Vagina (tissue), 2 donors: ENCODE results near the gene CACNA1I. TPM values are rescaled to one million over a fixed set of nuclear protein-coding genes. Genes with fewer than 3 reads are reported as not detected.
A peak's percentile ranks its signal among the peaks of the same experiment; 100 is the strongest.
"Not testable (repeated sequence)": the region's sequence is repeated elsewhere in the genome, so short reads cannot be mapped to it uniquely, and the experiment has no call there.

Source experiments
- DNase-seq, 2 donors: peaks; one replicate each; pipeline ENCODE4 v3.0.0-alpha.2; 2017; ENCODE audit errors: extremely low spot score in 2 of 2
- H3K27ac ChIP-seq: fragments of 200-600 bp; sonication (generic); one replicate; pipeline ENCODE4 v1.5.1; 2019
- H3K27me3 ChIP-seq: fragments of 200-600 bp; sonication (generic); one replicate; pipeline ENCODE4 v1.5.1; 2019
- H3K36me3 ChIP-seq, 2 donors: fragments of 200-600 bp; sonication (generic); one replicate each; pipeline ENCODE4 v1.5.1; 2017 to 2019
- H3K4me1 ChIP-seq: fragments of 200-600 bp; sonication (generic); one replicate; pipeline ENCODE4 v1.5.1; 2019
- H3K4me3 ChIP-seq, 2 donors: fragments of 200-600 bp; sonication (generic); 1 replicate in 1 of 2; 2 replicates in 1 of 2; pipeline ENCODE4 v1.5.1; 2016 to 2019
- H3K9me3 ChIP-seq: fragments of 200-600 bp; sonication (generic); one replicate; pipeline ENCODE4 v1.5.1; 2019
- CTCF ChIP-seq, 3 experiments: fragments of 450-650 bp in 2 of 3; fragments of 200-600 bp in 1 of 3; sonication (generic) in 1 of 3; IDR thresholded peaks; one replicate each; pipeline ENCODE4 v1.5.1; 2017 to 2019; ENCODE audit warnings: antibody characterized with exemption in 3 of 3, mild to moderate bottlenecking in 2 of 3, moderate library complexity in 2 of 3
- POLR2A ChIP-seq, 2 donors: fragments of 450-650 bp; IDR thresholded peaks; one replicate each; pipeline ENCODE4 v1.6.1; 2017; ENCODE audit warnings: antibody characterized with exemption in 2 of 2, mild to moderate bottlenecking in 2 of 2, moderate library complexity in 2 of 2
- POLR2AphosphoS5 ChIP-seq, 2 donors: sonication (generic); formaldehyde crosslinking; IDR thresholded peaks; one replicate each; pipeline ENCODE4 v1.9.0; 2017; ENCODE audit warnings: antibody characterized with exemption in 2 of 2, mild to moderate bottlenecking in 2 of 2, low read depth in 1 of 2; ENCODE audit not compliant: insufficient read depth in 1 of 2
- intact Hi-C: fragments of 100-400 bp; cut with DNase I; formaldehyde crosslinking; loops from one replicate; pipeline ENCODE4 v1.15.1; 2023
- total RNA-seq: library from RNA; depleted of rRNA; stranded (reverse); fragments of >200 nt; gene quantifications from one replicate; pipeline ENCODE4 v1.2.3, GENCODE V29; 2016

The CACNA1I gene
- 1.2 TPM for total RNA-seq

DNA sequence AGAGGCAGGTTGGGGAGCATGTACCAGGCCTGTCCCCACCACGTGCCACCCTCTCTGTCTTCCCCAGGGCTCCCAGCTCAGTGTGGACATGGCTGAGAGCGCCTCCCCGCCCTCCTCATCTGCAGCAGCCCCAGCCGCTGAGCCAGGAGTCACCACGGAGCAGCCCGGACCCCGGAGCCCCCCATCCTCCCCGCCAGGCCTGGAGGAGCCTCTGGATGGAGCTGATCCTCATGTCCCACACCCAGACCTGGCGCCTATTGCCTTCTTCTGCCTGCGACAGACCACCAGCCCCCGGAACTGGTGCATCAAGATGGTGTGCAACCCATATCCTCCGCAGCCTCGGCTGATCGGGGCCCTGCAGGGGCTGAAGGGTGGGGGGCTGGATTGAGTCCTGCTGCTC is at the start of gene CACNA1I:
CACNA1I (plus strand) TSS at position 89 of the 400 bp plus-strand sequence; CDS start at position 89, 0 bp downstream.
- Histone ChIP-seq H3K4me3 (no peak within 1 kb of the TSS), H3K36me3 (no peaks in the 10 kb centered on the region), H3K4me1 (no peaks in the 10 kb centered on the region), H3K27me3 (no peaks in the 10 kb centered on the region), H3K27ac (no peak within 1 kb of the TSS), H3K9me3 (no peaks in the 10 kb centered on the region)
- no peak for TF ChIP-seq POLR2AphosphoS5 (IDR thresholded peaks at IDR 0.05; ENCODE audit: insufficient read depth in 1 of 2, low read depth in 1 of 2)
- TF ChIP-seq POLR2A (IDR thresholded peaks at IDR 0.05), result no peak
- TF ChIP-seq CTCF (IDR thresholded peaks at IDR 0.05), result no peak
- DNase-seq, result no peak
- intact Hi-C loops, result no loop called here

DNA sequence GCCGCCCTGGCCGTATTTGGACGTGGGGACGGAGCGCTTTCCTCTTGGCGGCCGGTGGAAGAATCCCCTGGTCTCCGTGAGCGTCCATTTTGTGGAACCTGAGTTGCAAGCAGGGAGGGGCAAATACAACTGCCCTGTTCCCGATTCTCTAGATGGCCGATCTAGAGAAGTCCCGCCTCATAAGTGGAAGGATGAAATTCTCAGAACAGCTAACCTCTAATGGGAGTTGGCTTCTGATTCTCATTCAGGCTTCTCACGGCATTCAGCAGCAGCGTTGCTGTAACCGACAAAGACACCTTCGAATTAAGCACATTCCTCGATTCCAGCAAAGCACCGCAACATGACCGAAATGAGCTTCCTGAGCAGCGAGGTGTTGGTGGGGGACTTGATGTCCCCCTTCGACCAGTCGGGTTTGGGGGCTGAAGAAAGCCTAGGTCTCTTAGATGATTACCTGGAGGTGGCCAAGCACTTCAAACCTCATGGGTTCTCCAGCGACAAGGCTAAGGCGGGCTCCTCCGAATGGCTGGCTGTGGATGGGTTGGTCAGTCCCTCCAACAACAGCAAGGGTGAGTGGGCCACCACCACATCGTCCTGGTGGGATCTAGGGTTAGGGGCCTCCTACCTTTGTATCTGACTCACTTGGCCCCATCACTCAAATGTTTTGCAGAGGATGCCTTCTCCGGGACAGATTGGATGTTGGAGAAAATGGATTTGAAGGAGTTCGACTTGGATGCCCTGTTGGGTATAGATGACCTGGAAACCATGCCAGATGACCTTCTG is 49.3 kb upstream of the CACNA1I start:
- not testable (repeated sequence) for H3K9me3 ChIP-seq, DNase-seq, H3K27me3 ChIP-seq
- Histone ChIP-seq H3K4me1 (peaks cover 58% of the 10 kb centered on the region), H3K27ac (peak overlapping the region; percentile 99), H3K4me3 (peak overlapping the region; percentile 87 to 97), H3K36me3 (peaks cover 0 to 32% of the 10 kb centered on the region in 2 donors)
- intact Hi-C loops, result loop anchor here (10.0 kb wide), 1 partner anchor 346 kb away; no protein-coding TSS in a partner anchor

DNA sequence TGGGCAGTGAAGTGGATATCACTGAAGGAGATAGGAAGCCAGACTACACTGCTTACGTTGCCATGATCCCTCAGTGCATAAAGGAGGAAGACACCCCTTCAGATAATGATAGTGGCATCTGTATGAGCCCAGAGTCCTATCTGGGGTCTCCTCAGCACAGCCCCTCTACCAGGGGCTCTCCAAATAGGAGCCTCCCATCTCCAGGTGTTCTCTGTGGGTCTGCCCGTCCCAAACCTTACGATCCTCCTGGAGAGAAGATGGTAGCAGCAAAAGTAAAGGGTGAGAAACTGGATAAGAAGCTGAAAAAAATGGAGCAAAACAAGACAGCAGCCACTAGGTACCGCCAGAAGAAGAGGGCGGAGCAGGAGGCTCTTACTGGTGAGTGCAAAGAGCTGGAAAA is 48.5 kb upstream of the CACNA1I start:
- Histone ChIP-seq H3K36me3 (peaks cover 0 to 32% of the 10 kb centered on the region in 2 donors), H3K4me1 (peaks cover 66% of the 10 kb centered on the region), H3K27ac (peak overlapping the region; percentile 99), H3K4me3 (peak overlapping the region; percentile 87 to 97)
- not testable (repeated sequence) for H3K9me3 ChIP-seq, DNase-seq, H3K27me3 ChIP-seq
- intact Hi-C loops, result loop anchor here (10.0 kb wide), 1 partner anchor 347 kb away; no protein-coding TSS in a partner anchor

DNA sequence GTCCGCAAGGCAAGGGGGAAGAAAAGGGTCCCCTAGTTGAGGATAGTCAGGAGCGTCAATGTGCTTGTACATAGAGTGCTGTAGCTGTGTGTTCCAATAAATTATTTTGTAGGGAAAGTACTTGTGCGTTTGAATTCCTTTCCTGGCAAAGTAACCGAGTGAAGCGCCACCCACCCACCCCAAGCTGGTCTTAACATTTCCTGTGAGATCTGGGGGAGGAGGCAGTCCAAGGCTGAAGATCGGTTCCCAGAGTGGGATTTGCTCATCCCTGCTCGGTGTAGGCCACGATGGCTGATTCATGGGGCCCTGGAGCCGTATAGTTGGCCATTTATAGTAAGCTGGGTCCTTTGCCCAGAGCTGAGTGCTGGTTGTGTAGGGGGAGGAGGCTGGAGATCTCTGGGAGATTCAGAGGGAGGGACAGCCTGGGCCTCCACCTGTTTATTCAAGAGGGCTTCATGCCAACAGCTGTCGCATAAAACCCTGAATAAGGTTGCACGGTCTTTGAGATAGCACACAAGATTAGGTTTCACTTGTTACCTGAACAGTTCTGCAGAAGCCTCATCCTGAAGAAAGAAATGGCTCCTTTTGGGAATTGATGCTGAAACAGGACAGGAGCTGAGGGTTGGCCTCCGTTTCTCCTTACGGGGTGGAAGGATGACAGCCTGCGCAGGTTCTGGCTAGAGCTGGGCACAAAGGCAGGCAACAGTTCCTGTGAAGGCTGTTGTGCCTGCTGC is 47.8 kb upstream of the CACNA1I start:
- TF ChIP-seq CTCF (IDR thresholded peaks at IDR 0.05), result no peak
- TF ChIP-seq POLR2AphosphoS5 (IDR thresholded peaks at IDR 0.05; ENCODE audit: insufficient read depth in 1 of 2, low read depth in 1 of 2), result no peak
- no peak for TF ChIP-seq POLR2A (IDR thresholded peaks at IDR 0.05)
- H3K36me3 ChIP-seq, result peaks cover 0 to 32% of the 10 kb centered on the region in 2 donors
- no peaks in the 10 kb centered on the region for H3K9me3 ChIP-seq
- no peak for DNase-seq
- peak overlapping the region; percentile 99 for H3K27ac ChIP-seq
- peak overlapping the region; percentile 87 to 97 for H3K4me3 ChIP-seq
- H3K4me1 ChIP-seq, result peaks cover 72% of the 10 kb centered on the region
- no peaks in the 10 kb centered on the region for H3K27me3 ChIP-seq
- intact Hi-C loops, result loop anchor here (10.0 kb wide), 1 partner anchor 348 kb away; no protein-coding TSS in a partner anchor

DNA sequence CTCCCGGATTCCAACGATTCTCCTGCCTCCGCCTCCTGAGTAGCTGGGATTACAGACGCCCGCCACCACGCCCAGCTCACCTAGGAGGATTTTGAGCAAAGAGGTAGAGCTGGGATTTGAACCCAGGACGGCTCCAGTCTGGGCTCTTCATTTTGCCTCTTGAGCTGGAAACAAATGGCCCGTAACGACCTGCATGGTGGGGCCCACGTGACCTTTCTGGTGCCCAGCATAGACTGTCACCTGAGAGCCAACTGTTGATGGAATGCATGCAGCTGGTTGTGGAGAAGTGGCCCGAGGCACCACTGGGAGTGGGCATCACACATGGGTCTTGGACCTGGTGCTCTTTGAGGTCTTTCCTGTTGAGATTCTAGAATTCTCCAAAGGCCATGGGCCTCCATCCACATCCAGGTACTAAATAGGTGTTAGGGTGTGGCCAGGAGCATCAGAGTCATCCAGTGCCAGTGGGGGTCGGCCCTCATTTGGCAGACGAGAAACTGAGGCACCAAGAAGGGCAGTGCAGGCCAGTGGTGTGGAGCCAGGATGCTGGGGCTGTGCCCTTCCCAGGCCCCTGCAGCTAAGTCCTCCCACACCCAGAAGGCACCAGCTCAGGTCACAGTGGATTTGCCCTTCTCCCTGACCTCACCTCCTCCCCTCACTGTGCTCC is 46.3 kb upstream of the CACNA1I start:
- Histone ChIP-seq H3K27ac (peak overlapping the region; percentile 99), H3K4me3 (peak overlapping the region; percentile 8 to 87), H3K36me3 (peaks cover 0 to 32% of the 10 kb centered on the region in 2 donors), H3K9me3 (no peaks in the 10 kb centered on the region), H3K27me3 (no peaks in the 10 kb centered on the region), H3K4me1 (peaks cover 80% of the 10 kb centered on the region)
- intact Hi-C loops, result loop anchor here (10.0 kb wide), 1 partner anchor 349 kb away; no protein-coding TSS in a partner anchor
- TF ChIP-seq POLR2A (IDR thresholded peaks at IDR 0.05), result no peak
- no peak for TF ChIP-seq POLR2AphosphoS5 (IDR thresholded peaks at IDR 0.05; ENCODE audit: insufficient read depth in 1 of 2, low read depth in 1 of 2)
- TF ChIP-seq CTCF (IDR thresholded peaks at IDR 0.05), result no peak
- DNase-seq, result no peak
